Stimulated activated naive CD8-positive, alpha-beta T cell treated with anti-CD3 and anti-CD28 coated beads, Interleukin-15, Interleukin-2, amounts not matched to agents 100 ng/mL and 50 ng/mL, for 24 hours (primary cell): ENCODE results near the gene RAE1.
"Not testable (repeated sequence)": the region's sequence is repeated elsewhere in the genome, so short reads cannot be mapped to it uniquely, and the experiment has no call there.

ENCODE experiments used
- H3K27ac Mint-ChIP-seq: one replicate; pipeline ENCODE4 v1.8.0; 2021; ENCODE audit warnings: mild to moderate bottlenecking, mixed read lengths
- H3K27me3 Mint-ChIP-seq: one replicate; pipeline ENCODE4 v1.8.0; 2021; ENCODE audit warnings: mixed read lengths
- H3K36me3 Mint-ChIP-seq: one replicate; pipeline ENCODE4 v1.8.0; 2021; ENCODE audit warnings: low read depth, mixed read lengths
- H3K4me1 Mint-ChIP-seq: one replicate; pipeline ENCODE4 v1.8.0; 2021; ENCODE audit warnings: low read depth, mixed read lengths
- H3K4me3 Mint-ChIP-seq: one replicate; pipeline ENCODE4 v1.8.0; 2021; ENCODE audit warnings: mild to moderate bottlenecking, mixed read lengths
- H3K9me3 Mint-ChIP-seq: one replicate; pipeline ENCODE4 v1.8.0; 2021; ENCODE audit warnings: mixed read lengths

RAE1 gene

DNA sequence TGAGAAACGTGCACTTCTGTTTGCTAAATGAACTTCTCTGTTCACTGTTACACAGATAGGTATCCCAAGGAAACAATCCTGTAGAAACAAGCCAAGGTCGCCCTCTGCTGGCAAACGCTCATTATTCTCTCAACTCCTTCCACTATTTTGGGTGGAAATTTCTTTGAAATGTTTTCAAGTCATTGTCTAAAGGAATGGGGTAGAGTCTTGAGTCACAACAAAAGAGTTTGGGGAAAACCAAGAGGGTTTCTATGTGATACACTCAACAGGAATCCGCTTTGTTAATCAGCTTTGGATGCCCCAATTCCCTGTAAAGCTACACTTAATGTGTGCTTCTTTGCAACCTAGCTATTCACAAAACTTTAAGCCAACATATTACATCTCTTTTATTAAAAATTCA is 4.6 kb upstream of the RAE1 start:
- Mint-ChIP-seq H3K36me3 (no peaks in the 10 kb centered on the region), H3K27me3 (peaks cover 14% of the 10 kb centered on the region), H3K4me3 (no peak overlapping the region), H3K27ac (no peak overlapping the region), H3K9me3 (no peaks in the 10 kb centered on the region), H3K4me1 (peaks cover 10% of the 10 kb centered on the region)

- H3K4me3 Mint-ChIP-seq, result no peak overlapping the region
- no peaks in the 10 kb centered on the region for H3K9me3 Mint-ChIP-seq
- peaks cover 13% of the 10 kb centered on the region for H3K27me3 Mint-ChIP-seq
- H3K27ac Mint-ChIP-seq, result no peak overlapping the region
- peaks cover 7% of the 10 kb centered on the region for H3K36me3 Mint-ChIP-seq
- H3K4me1 Mint-ChIP-seq, result peaks cover 19% of the 10 kb centered on the region
Observed at GRCh38 chr20:57347393-57347792, 3.7 kb upstream of the RAE1 start.

DNA sequence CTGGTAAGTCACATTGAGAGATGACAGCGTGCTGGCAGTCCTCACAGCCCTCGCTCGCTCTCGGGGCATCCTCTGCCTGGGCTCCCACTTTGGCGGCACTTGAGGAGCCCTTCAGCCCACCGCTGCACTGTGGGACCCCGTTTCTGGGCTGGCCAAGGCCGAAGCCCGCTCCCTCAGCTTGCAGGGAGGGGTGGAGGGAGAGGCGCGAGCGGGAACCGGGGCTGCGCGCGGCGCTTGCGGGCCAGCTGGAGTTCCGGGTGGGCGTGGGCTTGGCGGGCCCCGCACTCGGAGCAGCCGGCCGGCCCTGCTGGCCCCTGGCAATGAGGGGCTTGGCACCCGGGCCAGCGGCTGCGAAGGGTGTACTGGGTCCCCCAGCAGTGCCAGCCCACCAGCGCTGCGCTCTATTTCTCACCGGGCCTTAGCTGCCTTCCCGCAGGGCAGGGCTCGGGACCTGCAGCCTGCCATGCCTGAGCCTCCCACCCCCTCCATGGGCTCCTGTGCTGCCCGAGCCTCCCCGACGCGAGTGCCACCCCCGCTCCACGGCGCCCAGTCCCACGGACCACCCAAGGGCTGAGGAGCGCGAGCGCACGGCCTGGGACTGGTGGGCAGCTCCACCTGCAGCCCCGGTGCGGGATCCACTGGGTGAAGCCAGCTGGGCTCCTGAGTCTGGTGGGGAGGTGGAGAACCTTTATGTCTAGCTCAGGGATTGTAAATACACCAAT is 2.7 kb upstream of the RAE1 start:
- H3K4me1 Mint-ChIP-seq, result peaks cover 29% of the 10 kb centered on the region
- H3K27me3 Mint-ChIP-seq, H3K27ac Mint-ChIP-seq, H3K9me3 Mint-ChIP-seq, H3K4me3 Mint-ChIP-seq: not testable (repeated sequence)
- peaks cover 13% of the 10 kb centered on the region for H3K36me3 Mint-ChIP-seq

DNA sequence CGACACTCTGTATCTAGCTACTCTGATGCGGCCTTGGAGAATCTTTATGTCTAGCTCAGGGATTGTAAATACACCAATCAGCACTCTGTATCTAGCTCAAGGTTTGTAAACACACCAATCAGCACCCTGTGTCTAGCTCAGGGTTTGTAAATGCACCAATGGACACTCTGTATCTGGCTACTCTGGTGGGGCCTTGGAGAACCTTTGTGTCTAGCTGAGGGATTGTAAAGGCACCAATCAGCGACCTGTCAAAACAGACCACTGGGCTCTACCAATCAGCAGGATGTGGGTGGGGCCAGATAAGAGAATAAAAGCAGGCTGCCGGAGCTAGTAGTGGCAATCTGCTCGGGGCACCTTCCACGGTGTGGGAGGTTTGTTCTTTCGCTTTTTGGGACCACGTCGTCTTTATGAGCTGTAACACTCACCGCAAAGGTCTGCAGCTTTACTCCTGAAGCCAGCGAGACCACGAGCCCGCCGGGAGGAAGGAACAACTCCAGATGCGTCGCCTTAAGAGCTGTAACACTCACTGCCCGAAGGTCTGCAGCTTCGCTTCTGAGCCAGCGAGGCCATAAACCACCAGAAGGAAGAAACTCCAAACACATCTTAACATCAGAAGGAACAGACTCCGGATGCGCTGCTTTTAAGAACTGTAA is 2.0 kb upstream of the RAE1 start:
- H3K27me3 Mint-ChIP-seq, H3K9me3 Mint-ChIP-seq, H3K27ac Mint-ChIP-seq, H3K4me3 Mint-ChIP-seq: not testable (repeated sequence)
- Mint-ChIP-seq H3K36me3 (peaks cover 20% of the 10 kb centered on the region), H3K4me1 (peaks cover 32% of the 10 kb centered on the region)

GRCh38 chr20:57350081-57350710 is 859 bp upstream of the RAE1 start:
- Mint-ChIP-seq H3K4me1 (peaks cover 32% of the 10 kb centered on the region), H3K4me3 (peak overlapping the region; percentile 61), H3K27ac (peak overlapping the region; percentile 45), H3K27me3 (peaks cover 7% of the 10 kb centered on the region), H3K36me3 (peaks cover 29% of the 10 kb centered on the region), H3K9me3 (no peaks in the 10 kb centered on the region)

GRCh38 chr20:57350726-57351041 is 371 bp upstream of the RAE1 start:
- Mint-ChIP-seq H3K4me1 (peaks cover 32% of the 10 kb centered on the region), H3K4me3 (peak overlapping the region; percentile 94), H3K27ac (peak overlapping the region; percentile 89), H3K36me3 (peaks cover 33% of the 10 kb centered on the region)
- not testable (repeated sequence) for H3K27me3 Mint-ChIP-seq, H3K9me3 Mint-ChIP-seq

GRCh38 chr20:57352305-57352704 is 1.2 kb downstream of the RAE1 start:
- H3K4me3 Mint-ChIP-seq, result peak overlapping the region; percentile 94

GRCh38 chr20:57353351-57353750 is 2.3 kb downstream of the RAE1 start:
- Mint-ChIP-seq H3K27ac (no peak overlapping the region), H3K4me3 (peak overlapping the region; percentile 94), H3K27me3 (no peaks in the 10 kb centered on the region), H3K36me3 (peaks cover 42% of the 10 kb centered on the region), H3K9me3 (no peaks in the 10 kb centered on the region), H3K4me1 (peaks cover 32% of the 10 kb centered on the region)

More at GRCh38 chr20:57352305-57352704, 1.2 kb downstream of the RAE1 start:
- Mint-ChIP-seq H3K36me3 (peaks cover 42% of the 10 kb centered on the region), H3K27me3 (peaks cover 6% of the 10 kb centered on the region), H3K4me1 (peaks cover 32% of the 10 kb centered on the region), H3K9me3 (no peaks in the 10 kb centered on the region), H3K27ac (peak overlapping the region; percentile 89)

GRCh38 chr20:57361517-57361916 is 10.5 kb downstream of the RAE1 start:
- peak overlapping the region; percentile 2 for H3K27ac Mint-ChIP-seq
- no peak overlapping the region for H3K4me3 Mint-ChIP-seq
- H3K27me3 Mint-ChIP-seq, result no peaks in the 10 kb centered on the region
- peaks cover 30% of the 10 kb centered on the region for H3K36me3 Mint-ChIP-seq
- peaks cover 4% of the 10 kb centered on the region for H3K4me1 Mint-ChIP-seq
- no peaks in the 10 kb centered on the region for H3K9me3 Mint-ChIP-seq

DNA sequence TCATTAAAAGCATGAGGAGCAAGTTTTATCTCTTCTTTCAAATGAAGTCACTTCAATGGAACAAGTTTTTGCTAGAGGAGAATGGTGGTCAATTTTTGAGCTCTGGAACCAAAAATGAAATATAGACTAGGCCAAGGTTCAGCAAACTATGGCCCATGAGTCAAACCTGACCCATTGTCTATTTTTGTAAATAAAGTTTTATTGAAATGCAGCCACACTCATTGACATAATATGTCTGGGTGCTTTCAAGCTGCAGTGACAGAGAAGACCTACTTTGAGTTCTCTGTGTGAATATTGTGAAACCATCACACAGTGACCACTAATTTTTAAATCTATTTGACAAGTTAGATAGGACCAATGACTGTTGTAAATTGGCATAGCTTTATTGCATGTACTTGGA is 13.4 kb downstream of the RAE1 start:
- Mint-ChIP-seq H3K9me3 (no peaks in the 10 kb centered on the region), H3K4me1 (peaks cover 4% of the 10 kb centered on the region), H3K36me3 (peaks cover 52% of the 10 kb centered on the region), H3K4me3 (no peak overlapping the region), H3K27me3 (no peaks in the 10 kb centered on the region), H3K27ac (no peak overlapping the region)

DNA sequence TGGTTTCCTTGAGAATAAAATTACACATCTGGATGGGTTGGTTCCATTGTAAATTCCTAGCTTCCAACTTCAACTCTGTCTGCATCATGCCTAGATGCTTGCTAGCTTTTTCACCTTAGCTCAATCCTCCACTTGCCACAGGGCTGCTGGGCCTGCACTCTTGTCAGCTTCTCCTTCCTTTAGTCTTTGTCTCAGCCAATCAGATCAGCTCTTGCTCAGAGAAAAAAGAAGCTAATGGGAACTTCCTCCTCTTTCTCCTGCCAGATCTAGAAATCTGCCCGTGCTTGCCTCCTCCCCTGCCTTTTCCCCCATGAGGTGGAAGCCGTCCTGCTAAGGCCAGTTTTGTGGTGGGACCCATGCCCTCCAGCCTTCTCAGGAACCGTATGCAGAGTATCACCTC is 18.5 kb downstream of the RAE1 start:
- no peak overlapping the region for H3K27ac Mint-ChIP-seq
- peaks cover 14% of the 10 kb centered on the region for H3K4me1 Mint-ChIP-seq
- no peaks in the 10 kb centered on the region for H3K9me3 Mint-ChIP-seq
- H3K27me3 Mint-ChIP-seq, result no peaks in the 10 kb centered on the region
- H3K4me3 Mint-ChIP-seq, result no peak overlapping the region
- peaks cover 77% of the 10 kb centered on the region for H3K36me3 Mint-ChIP-seq

GRCh38 chr20:57370316-57370715 is 19.3 kb downstream of the RAE1 start:
- H3K4me1 Mint-ChIP-seq, result peaks cover 18% of the 10 kb centered on the region
- H3K27ac Mint-ChIP-seq, result no peak overlapping the region
- H3K4me3 Mint-ChIP-seq, result no peak overlapping the region
- H3K9me3 Mint-ChIP-seq, result no peaks in the 10 kb centered on the region
- peaks cover 81% of the 10 kb centered on the region for H3K36me3 Mint-ChIP-seq
- no peaks in the 10 kb centered on the region for H3K27me3 Mint-ChIP-seq

- Mint-ChIP-seq H3K27me3 (no peaks in the 10 kb centered on the region), H3K4me1 (peaks cover 19% of the 10 kb centered on the region), H3K36me3 (peaks cover 82% of the 10 kb centered on the region), H3K9me3 (no peaks in the 10 kb centered on the region), H3K4me3 (no peak overlapping the region), H3K27ac (no peak overlapping the region)
Observed at GRCh38 chr20:57371363-57371762, 20.3 kb downstream of the RAE1 start.

DNA sequence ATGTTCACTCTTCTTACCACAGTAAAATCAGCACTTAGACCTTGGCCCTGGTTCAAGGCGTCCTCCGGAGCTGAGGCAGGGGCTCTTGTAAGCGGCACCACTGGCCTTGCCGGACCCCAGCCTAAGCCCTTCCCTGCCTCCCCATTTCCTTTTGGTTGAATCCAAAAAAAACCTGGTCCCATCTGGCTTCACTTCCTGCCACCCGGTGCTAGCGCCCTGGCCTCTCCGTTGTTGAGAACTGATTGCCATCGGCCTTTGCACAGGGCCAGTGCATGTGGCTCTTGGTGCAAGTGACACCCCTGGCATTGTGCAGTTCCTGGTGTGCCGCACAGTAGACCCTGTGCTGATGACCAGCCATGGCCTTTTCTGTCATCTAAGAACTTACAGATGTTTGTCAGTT is 21.1 kb downstream of the RAE1 start:
- Mint-ChIP-seq H3K4me3 (no peak overlapping the region), H3K27me3 (no peaks in the 10 kb centered on the region), H3K9me3 (no peaks in the 10 kb centered on the region), H3K36me3 (peaks cover 81% of the 10 kb centered on the region), H3K4me1 (peaks cover 19% of the 10 kb centered on the region), H3K27ac (no peak overlapping the region)

DNA sequence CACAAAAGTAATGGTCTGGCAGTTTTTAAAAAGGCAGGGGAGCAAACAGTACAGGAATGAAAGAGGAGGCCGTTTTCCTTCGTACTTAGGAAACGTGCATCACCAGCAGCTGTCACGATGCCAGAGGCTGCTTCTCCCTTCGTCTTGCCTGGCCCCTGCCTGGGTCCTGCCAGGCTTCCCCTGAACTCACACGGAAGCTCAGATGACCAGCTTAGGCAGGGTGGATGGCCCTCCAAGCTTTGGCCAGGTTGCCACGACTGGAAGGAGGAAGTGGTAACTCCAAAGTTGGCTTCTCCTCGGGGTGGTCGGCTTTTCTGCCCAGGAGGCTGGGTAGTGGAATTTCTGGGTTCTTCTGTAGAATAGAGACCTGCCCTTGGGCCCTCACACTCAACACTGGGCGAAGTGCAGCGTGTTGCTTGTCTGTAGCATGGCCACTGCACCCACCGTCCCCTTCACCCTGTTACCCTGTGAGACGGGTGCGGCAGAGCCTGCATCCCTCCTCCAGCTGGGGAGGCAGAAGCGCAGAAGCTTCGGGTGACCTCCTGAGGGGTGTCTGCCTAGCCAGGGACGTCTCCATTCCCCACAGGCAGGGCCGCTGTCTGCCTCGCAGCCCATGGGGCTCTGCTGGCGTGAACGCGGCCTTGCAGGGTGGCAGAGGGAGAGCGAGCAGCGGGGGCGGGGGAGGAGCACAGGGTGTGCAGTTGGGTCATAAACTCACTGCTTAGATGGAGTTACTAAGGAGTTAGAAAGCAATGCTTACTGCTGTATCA is 21.7 kb downstream of the RAE1 start:
- peaks cover 19% of the 10 kb centered on the region for H3K4me1 Mint-ChIP-seq
- H3K36me3 Mint-ChIP-seq, result peaks cover 85% of the 10 kb centered on the region
- no peak overlapping the region for H3K4me3 Mint-ChIP-seq
- H3K9me3 Mint-ChIP-seq, result no peaks in the 10 kb centered on the region
- no peak overlapping the region for H3K27ac Mint-ChIP-seq
- H3K27me3 Mint-ChIP-seq, result no peaks in the 10 kb centered on the region
